ENCODE results near the gene DENND2D. TPM values are rescaled to one million over a fixed set of nuclear protein-coding genes. Genes with fewer than 3 reads are reported as not detected.

DENND2D gene
- total RNA-seq, 1 donor from 2014 or later = 13.2 TPM

- no peak for DNase-seq (ENCODE audit: low spot score)
Measured at GRCh38 chr1:111182052-111182451, 18.4 kb downstream of the DENND2D start.

GRCh38 chr1:111179968-111180533 is 20.4 kb downstream of the DENND2D start:
- DNase-seq (ENCODE audit: low spot score) = no peak

- no peak for DNase-seq (ENCODE audit: low spot score)
Measured at GRCh38 chr1:111176678-111177077, 23.8 kb downstream of the DENND2D start.

- no peak for DNase-seq (ENCODE audit: low spot score)
Measured at GRCh38 chr1:111175349-111175748, 25.1 kb downstream of the DENND2D start.

GRCh38 chr1:111174070-111174469 is 26.4 kb downstream of the DENND2D start:
- no peak for DNase-seq (ENCODE audit: low spot score)

- no peak for DNase-seq (ENCODE audit: low spot score)
Measured at GRCh38 chr1:111172463-111172862, 28.0 kb downstream of the DENND2D start.

- no peak for DNase-seq (ENCODE audit: low spot score)
Measured at GRCh38 chr1:111164151-111164550, 36.3 kb downstream of the DENND2D start.

- no peak for DNase-seq (ENCODE audit: low spot score)
Measured at GRCh38 chr1:111163363-111163762, 37.1 kb downstream of the DENND2D start.

- peak; percentile 15 for DNase-seq (ENCODE audit: low spot score)
Measured at GRCh38 chr1:111162488-111162880, 38.0 kb downstream of the DENND2D start.

GRCh38 chr1:111161843-111162487 is 38.5 kb downstream of the DENND2D start:
- DNase-seq (ENCODE audit: low spot score) = peak; percentile 11

GRCh38 chr1:111157431-111157830 is 43.0 kb downstream of the DENND2D start:
- no peak for DNase-seq (ENCODE audit: low spot score)

GRCh38 chr1:111154021-111154999 is 46.1 kb downstream of the DENND2D start:
- DNase-seq (ENCODE audit: low spot score) = peak; percentile 28

- DNase-seq (ENCODE audit: low spot score) = no peak
Measured at GRCh38 chr1:111151838-111152237, 48.6 kb downstream of the DENND2D start.

- DNase-seq (ENCODE audit: low spot score) = no peak
Measured at GRCh38 chr1:111148376-111148881, 52.0 kb downstream of the DENND2D start.

- DNase-seq (ENCODE audit: low spot score) = no peak
Measured at GRCh38 chr1:111147948-111148347, 52.5 kb downstream of the DENND2D start.

- DNase-seq (ENCODE audit: low spot score) = no peak
Measured at GRCh38 chr1:111145963-111146768, 54.3 kb downstream of the DENND2D start.

GRCh38 chr1:111145542-111145941 is 54.9 kb downstream of the DENND2D start:
- DNase-seq (ENCODE audit: low spot score) = no peak

GRCh38 chr1:111142356-111142975 is 58.0 kb downstream of the DENND2D start:
- no peak for DNase-seq (ENCODE audit: low spot score)

GRCh38 chr1:111141245-111142220 is 58.9 kb downstream of the DENND2D start:
- DNase-seq (ENCODE audit: low spot score) = no peak

- DNase-seq (ENCODE audit: low spot score) = no peak
Measured at GRCh38 chr1:111140680-111140967, 59.8 kb downstream of the DENND2D start.

All from umbilical cord (tissue), 2 donors.